ENCODE results near the gene CACNG4. TPM values are rescaled to one million over a fixed set of nuclear protein-coding genes. Genes with fewer than 3 reads are reported as not detected.

Gene CACNG4
- total RNA-seq, 2 experiments from 2014 or later = not detected

DNA sequence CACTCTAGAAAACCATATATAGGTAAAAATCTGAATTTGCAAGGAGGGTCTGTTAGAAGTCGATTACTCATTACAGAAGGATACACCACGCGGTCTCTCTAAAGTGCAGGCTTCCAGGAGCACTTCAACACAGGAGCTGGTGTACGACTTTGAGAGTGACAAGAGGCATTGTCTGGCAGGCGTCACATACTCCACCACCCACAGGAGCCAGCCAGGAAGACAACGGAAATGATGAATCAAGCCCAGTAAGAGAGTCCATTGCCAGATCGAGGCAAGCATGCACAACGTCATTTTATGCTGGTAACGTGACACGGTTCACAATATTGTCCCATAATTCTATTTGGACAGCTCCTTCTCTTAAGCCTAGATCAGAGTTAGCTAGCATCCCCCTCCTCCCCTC, 15.0 kb upstream of the CACNG4 start:
- H3K4me2 ChIP-seq (ENCODE audit: low read length) = no peak overlapping the region
- TF ChIP-seq EZH2phosphoT487 (IDR thresholded peaks at IDR 0.05; ENCODE audit: borderline replicate concordance, low read depth, low read length) (no peak), CTCF (conservative IDR thresholded peaks at IDR 0.05; ENCODE audit: low read length) (no peak)
- no peak overlapping the region for H3K4me3 ChIP-seq (ENCODE audit: low read depth, low read length, poor library complexity, severe bottlenecking)
- no peak overlapping the region for H2AFZ ChIP-seq (ENCODE audit: low read length)
- ChIA-PET POLR2A (no interaction called here), CTCF (ENCODE audit: unreplicated experiment) (no interaction called here)
- no peaks in the 10 kb centered on the region for H3K36me3 ChIP-seq (ENCODE audit: insufficient read depth, low read length)
- H3K27ac ChIP-seq (ENCODE audit: low read depth, low read length, poor library complexity, severe bottlenecking) = no peak overlapping the region
- H4K20me1 ChIP-seq (ENCODE audit: insufficient read depth, low read length) = no peaks in the 10 kb centered on the region
- no peaks in the 10 kb centered on the region for H3K4me1 ChIP-seq (ENCODE audit: insufficient read depth, low read length, poor library complexity, severe bottlenecking)
- H3K9me3 ChIP-seq (ENCODE audit: low read length) = no peaks in the 10 kb centered on the region
- no peaks in the 10 kb centered on the region for H3K9me2 ChIP-seq (ENCODE audit: insufficient read depth, low read length)
- no TSS peak for BruUV-seq (replicated peaks)
- DNase-seq (ENCODE audit: low spot score) = no peak
- H3K79me2 ChIP-seq (ENCODE audit: insufficient read depth, low read depth, low read length) = no peaks in the 10 kb centered on the region
- intact Hi-C loops (cut with micrococcal nuclease; ENCODE audit: unreplicated experiment) = no loop called here

GRCh38 chr17:66950325-66950724, 14.2 kb upstream of the CACNG4 start:
- H4K20me1 ChIP-seq (ENCODE audit: insufficient read depth, low read length) = no peaks in the 10 kb centered on the region
- CTCF ChIA-PET (ENCODE audit: unreplicated experiment) = no interaction called here
- no peaks in the 10 kb centered on the region for H3K9me3 ChIP-seq (ENCODE audit: low read length)

More at GRCh38 chr17:66950325-66950724, 14.2 kb upstream of the CACNG4 start:
- intact Hi-C loops (cut with micrococcal nuclease; ENCODE audit: unreplicated experiment) = no loop called here
- no peak for TF ChIP-seq EZH2phosphoT487 (IDR thresholded peaks at IDR 0.05; ENCODE audit: borderline replicate concordance, low read depth, low read length)
- no peak for TF ChIP-seq CTCF (conservative IDR thresholded peaks at IDR 0.05; ENCODE audit: low read length)
- Histone ChIP-seq H3K4me3 (ENCODE audit: low read depth, low read length, poor library complexity, severe bottlenecking) (no peak overlapping the region), H3K27ac (ENCODE audit: low read depth, low read length, poor library complexity, severe bottlenecking) (no peak overlapping the region), H3K79me2 (ENCODE audit: insufficient read depth, low read depth, low read length) (no peaks in the 10 kb centered on the region), H3K36me3 (ENCODE audit: insufficient read depth, low read length) (no peaks in the 10 kb centered on the region), H2AFZ (ENCODE audit: low read length) (no peak overlapping the region), H3K4me1 (ENCODE audit: insufficient read depth, low read length, poor library complexity, severe bottlenecking) (no peaks in the 10 kb centered on the region), H3K4me2 (ENCODE audit: low read length) (no peak overlapping the region), H3K9me2 (ENCODE audit: insufficient read depth, low read length) (no peaks in the 10 kb centered on the region)
- POLR2A ChIA-PET = no interaction called here
- no TSS peak for BruUV-seq (replicated peaks)
- no peak for DNase-seq (ENCODE audit: low spot score)
